ENCODE data around the gene WFDC1. TPM values are rescaled to one million over a fixed set of nuclear protein-coding genes. Genes with fewer than 3 reads are reported as not detected.

Gene WFDC1
- total RNA-seq, 2 experiments from 2014 or later: not detected

DNA sequence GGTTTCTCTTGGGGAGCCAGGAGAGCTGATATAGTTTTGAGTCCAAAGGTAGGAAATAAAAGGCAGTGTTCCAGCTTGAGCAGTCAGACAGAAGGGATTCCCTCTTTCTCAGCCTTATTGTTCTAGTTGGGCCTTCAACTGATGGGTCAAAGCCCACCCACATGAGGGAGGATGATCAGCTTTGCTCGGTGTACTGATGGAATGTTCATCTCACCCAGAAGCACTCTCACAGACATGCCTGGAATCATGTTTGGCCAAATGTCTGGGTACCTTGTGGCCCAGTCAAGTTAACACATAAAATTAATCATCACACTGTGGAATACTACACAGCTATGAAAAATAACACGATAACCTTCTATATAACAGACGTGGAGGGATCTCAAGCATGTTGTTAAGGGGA lies 31.7 kb upstream of the WFDC1 start:
- H3K27me3 Mint-ChIP-seq: no peaks in the 10 kb centered on the region
- H3K27ac Mint-ChIP-seq: no peak overlapping the region
- no peak for ATAC-seq
- H3K4me1 Mint-ChIP-seq: no peaks in the 10 kb centered on the region
- H3K4me3 Mint-ChIP-seq: no peak overlapping the region
- CTCF ChIA-PET: interaction anchor here (1.2 kb wide), 1 partner anchor 14 kb away, joined by 3 read pairs; no protein-coding TSS in a partner anchor
- no peaks in the 10 kb centered on the region for H3K36me3 Mint-ChIP-seq
- no peak for DNase-seq
- no peaks in the 10 kb centered on the region for H3K9me3 Mint-ChIP-seq (ENCODE audit: low read depth)

DNA sequence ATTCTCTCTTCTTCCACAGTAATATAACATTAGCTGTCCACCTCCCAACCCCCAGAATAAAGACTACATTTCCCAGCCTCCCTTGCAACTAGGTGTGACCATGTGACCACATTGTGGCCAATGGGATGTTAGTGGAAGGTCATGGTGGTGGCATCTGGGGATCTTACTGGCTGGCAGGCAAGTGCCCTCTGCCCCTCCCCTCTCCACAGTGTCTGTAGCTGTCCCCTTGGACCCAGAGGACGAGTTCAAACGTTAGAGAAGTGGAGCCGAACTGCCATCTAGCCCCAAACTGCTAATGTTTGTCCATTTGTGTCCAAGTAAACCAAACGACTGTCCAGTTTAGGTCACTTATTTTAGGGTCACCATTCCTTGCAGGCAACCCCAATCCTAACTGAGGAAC lies 28.2 kb upstream of the WFDC1 start:
- Mint-ChIP-seq H3K27me3 (no peaks in the 10 kb centered on the region), H3K27ac (no peak overlapping the region), H3K4me3 (no peak overlapping the region), H3K36me3 (no peaks in the 10 kb centered on the region), H3K9me3 (ENCODE audit: low read depth) (no peaks in the 10 kb centered on the region), H3K4me1 (no peaks in the 10 kb centered on the region)
- CTCF ChIA-PET: interaction anchor here (1.5 kb wide), 1 partner anchor 11 kb away, joined by 5 read pairs; no protein-coding TSS in a partner anchor
- ATAC-seq (peak; percentile 60), DNase-seq (peak; percentile 52)

- DNase-seq (no peak), ATAC-seq (no peak)
- no peak overlapping the region for H3K4me3 Mint-ChIP-seq
- no peaks in the 10 kb centered on the region for H3K9me3 Mint-ChIP-seq (ENCODE audit: low read depth)
- no peaks in the 10 kb centered on the region for H3K36me3 Mint-ChIP-seq
- H3K4me1 Mint-ChIP-seq: no peaks in the 10 kb centered on the region
- CTCF ChIA-PET: interaction anchor here (1.5 kb wide), 1 partner anchor 10 kb away, joined by 5 read pairs; no protein-coding TSS in a partner anchor
- no peaks in the 10 kb centered on the region for H3K27me3 Mint-ChIP-seq
- no peak overlapping the region for H3K27ac Mint-ChIP-seq
These were observed 27.3 kb upstream of the WFDC1 start for GRCh38 chr16:84267380-84267779.

- Mint-ChIP-seq H3K27ac (no peak overlapping the region), H3K36me3 (no peaks in the 10 kb centered on the region), H3K27me3 (no peaks in the 10 kb centered on the region), H3K9me3 (ENCODE audit: low read depth) (no peaks in the 10 kb centered on the region), H3K4me1 (no peaks in the 10 kb centered on the region), H3K4me3 (no peak overlapping the region)
- no peak for ATAC-seq
- no peak for DNase-seq
- CTCF ChIA-PET: interaction anchor here (0.7 kb wide), 2 partner anchors 36 to 236 kb away, joined by 3 read pairs; partner anchors contain the start of gene MEAK7
These were observed 26.2 kb upstream of the WFDC1 start for GRCh38 chr16:84268291-84269040.

DNA sequence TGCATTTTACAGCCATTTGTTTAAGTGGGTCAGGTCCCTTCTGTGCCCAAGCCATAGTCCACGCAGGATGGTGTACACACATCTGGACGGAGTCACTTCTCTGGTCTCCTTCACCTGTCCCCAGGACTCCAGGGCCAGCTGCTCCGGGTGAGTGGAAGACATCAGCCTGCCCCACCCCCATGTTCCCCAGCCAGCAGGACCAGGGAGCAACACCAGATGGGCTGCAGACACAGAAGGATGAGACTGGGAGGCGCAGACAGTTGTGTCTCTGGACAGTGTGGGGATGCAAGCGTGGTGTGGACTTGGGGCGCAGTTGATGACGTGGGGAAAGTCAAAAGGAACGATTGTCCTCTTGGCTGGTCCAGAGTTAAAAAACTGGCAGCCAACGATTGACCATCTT lies 24.6 kb upstream of the WFDC1 start:
- CTCF ChIA-PET: no interaction called here
- H3K4me1 Mint-ChIP-seq: no peaks in the 10 kb centered on the region
- no peaks in the 10 kb centered on the region for H3K9me3 Mint-ChIP-seq (ENCODE audit: low read depth)
- DNase-seq (no peak), ATAC-seq (no peak)
- no peak overlapping the region for H3K27ac Mint-ChIP-seq
- no peaks in the 10 kb centered on the region for H3K27me3 Mint-ChIP-seq
- no peaks in the 10 kb centered on the region for H3K36me3 Mint-ChIP-seq
- H3K4me3 Mint-ChIP-seq: no peak overlapping the region

- ATAC-seq (no peak), DNase-seq (no peak)
- H3K4me1 Mint-ChIP-seq: no peaks in the 10 kb centered on the region
- H3K27me3 Mint-ChIP-seq: no peaks in the 10 kb centered on the region
- CTCF ChIA-PET: no interaction called here
- H3K36me3 Mint-ChIP-seq: no peaks in the 10 kb centered on the region
- no peak overlapping the region for H3K27ac Mint-ChIP-seq
- no peak overlapping the region for H3K4me3 Mint-ChIP-seq
- H3K9me3 Mint-ChIP-seq (ENCODE audit: low read depth): no peaks in the 10 kb centered on the region
These were observed 24.1 kb upstream of the WFDC1 start for GRCh38 chr16:84270531-84270930.

GRCh38 chr16:84271037-84271436 lies 23.6 kb upstream of the WFDC1 start:
- Mint-ChIP-seq H3K4me1 (no peaks in the 10 kb centered on the region), H3K9me3 (ENCODE audit: low read depth) (no peaks in the 10 kb centered on the region)

GRCh38 chr16:84271866-84272265 lies 22.8 kb upstream of the WFDC1 start:
- CTCF ChIA-PET: interaction anchor here (1.2 kb wide), 1 partner anchor 401 kb away, joined by 3 read pairs; no protein-coding TSS in a partner anchor
- no peak overlapping the region for H3K27ac Mint-ChIP-seq
- H3K4me3 Mint-ChIP-seq: no peak overlapping the region
- H3K9me3 Mint-ChIP-seq (ENCODE audit: low read depth): no peaks in the 10 kb centered on the region
- no peak for ATAC-seq
- no peaks in the 10 kb centered on the region for H3K36me3 Mint-ChIP-seq
- no peaks in the 10 kb centered on the region for H3K27me3 Mint-ChIP-seq
- no peaks in the 10 kb centered on the region for H3K4me1 Mint-ChIP-seq
- no peak for DNase-seq

More at GRCh38 chr16:84271037-84271436, 23.6 kb upstream of the WFDC1 start:
- CTCF ChIA-PET: no interaction called here
- Mint-ChIP-seq H3K4me3 (no peak overlapping the region), H3K27me3 (no peaks in the 10 kb centered on the region), H3K27ac (no peak overlapping the region), H3K36me3 (no peaks in the 10 kb centered on the region)
- no peak for DNase-seq
- no peak for ATAC-seq

DNA sequence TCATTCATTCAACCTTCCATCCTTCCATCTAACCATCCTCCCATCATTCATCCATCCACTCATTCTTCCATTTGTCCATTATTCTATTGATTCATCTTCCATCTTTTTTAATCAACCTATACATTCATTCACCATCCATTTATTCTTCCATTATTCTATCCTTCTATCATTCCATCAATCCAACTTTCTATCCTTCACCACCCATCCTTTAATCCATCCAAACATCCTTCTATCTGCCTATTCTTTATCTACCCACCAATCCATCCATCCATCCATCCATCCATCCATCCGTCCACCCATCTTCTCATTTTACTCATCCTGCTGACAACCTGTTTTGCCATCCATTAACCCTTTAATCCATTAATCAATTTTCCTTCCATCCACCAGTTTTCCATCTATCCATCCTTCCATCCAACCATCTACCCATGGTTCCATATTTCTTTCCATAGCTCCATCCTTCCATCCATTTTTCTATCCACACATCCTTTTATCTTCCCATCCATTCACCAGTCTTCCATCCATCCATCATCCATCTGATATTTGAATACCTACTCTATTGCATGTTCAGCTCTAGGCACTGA lies 21.8 kb upstream of the WFDC1 start:
- peaks cover 1% of the 10 kb centered on the region for H3K27me3 Mint-ChIP-seq
- no peaks in the 10 kb centered on the region for H3K36me3 Mint-ChIP-seq

DNA sequence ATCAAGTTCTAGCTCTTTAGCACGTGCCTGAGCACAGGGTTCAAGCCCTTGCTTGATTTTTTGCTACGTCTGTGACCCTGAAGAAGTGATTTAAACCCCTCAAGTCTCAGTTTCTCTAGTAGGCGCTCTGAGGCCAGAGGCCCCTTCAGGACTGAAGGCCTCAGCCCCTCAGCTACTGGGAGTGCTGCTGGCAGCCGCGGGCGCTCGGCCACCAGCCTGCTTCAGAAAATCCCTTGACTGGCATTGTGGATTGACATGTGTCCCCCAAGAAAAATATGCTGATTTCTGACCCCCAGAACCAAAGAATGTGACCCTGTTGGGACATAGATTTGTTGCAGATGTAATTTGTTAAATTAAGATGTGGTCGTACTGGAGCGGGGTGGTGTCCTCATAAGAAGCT lies 20.2 kb upstream of the WFDC1 start:
- H3K9me3 Mint-ChIP-seq (ENCODE audit: low read depth): no peaks in the 10 kb centered on the region
- H3K27me3 Mint-ChIP-seq: peaks cover 10% of the 10 kb centered on the region
- H3K36me3 Mint-ChIP-seq: no peaks in the 10 kb centered on the region
- H3K4me3 Mint-ChIP-seq: no peak overlapping the region
- no peak for DNase-seq
- ATAC-seq: no peak
- no peak overlapping the region for H3K27ac Mint-ChIP-seq
- H3K4me1 Mint-ChIP-seq: no peaks in the 10 kb centered on the region
- CTCF ChIA-PET: no interaction called here

More for the DNA sequence above, 21.8 kb upstream of the WFDC1 start:
- no peaks in the 10 kb centered on the region for H3K9me3 Mint-ChIP-seq (ENCODE audit: low read depth)
- no peak overlapping the region for H3K4me3 Mint-ChIP-seq
- no peaks in the 10 kb centered on the region for H3K4me1 Mint-ChIP-seq
- CTCF ChIA-PET: interaction anchor here (1.2 kb wide), 1 partner anchor 400 kb away, joined by 3 read pairs; no protein-coding TSS in a partner anchor
- no peak for ATAC-seq
- DNase-seq: no peak
- no peak overlapping the region for H3K27ac Mint-ChIP-seq

GRCh38 chr16:84275585-84276151 lies 19.0 kb upstream of the WFDC1 start:
- Mint-ChIP-seq H3K4me1 (no peaks in the 10 kb centered on the region), H3K27me3 (peaks cover 10% of the 10 kb centered on the region), H3K36me3 (no peaks in the 10 kb centered on the region), H3K27ac (no peak overlapping the region), H3K9me3 (ENCODE audit: low read depth) (no peaks in the 10 kb centered on the region), H3K4me3 (no peak overlapping the region)
- DNase-seq (no peak), ATAC-seq (no peak)
- CTCF ChIA-PET: interaction anchor here (1.4 to 3.4 kb wide), 5 partner anchors 11 to 464 kb away, joined by 3 to 28 read pairs (median 7); partner anchors contain the start of gene MEAK7

- no peak overlapping the region for H3K27ac Mint-ChIP-seq
- no peaks in the 10 kb centered on the region for H3K36me3 Mint-ChIP-seq
- CTCF ChIA-PET: interaction anchor here (0.5 to 3.4 kb wide), 25 partner anchors 10 to 694 kb away, joined by 3 to 28 read pairs (median 3); partner anchors contain the start of gene MEAK7
- H3K9me3 Mint-ChIP-seq (ENCODE audit: low read depth): no peaks in the 10 kb centered on the region
- DNase-seq: peak; percentile 73
- ATAC-seq: peak; percentile 84
- H3K4me1 Mint-ChIP-seq: no peaks in the 10 kb centered on the region
- H3K27me3 Mint-ChIP-seq: peaks cover 10% of the 10 kb centered on the region
- no peak overlapping the region for H3K4me3 Mint-ChIP-seq
These were observed 17.3 kb upstream of the WFDC1 start for GRCh38 chr16:84277244-84277823.

DNA sequence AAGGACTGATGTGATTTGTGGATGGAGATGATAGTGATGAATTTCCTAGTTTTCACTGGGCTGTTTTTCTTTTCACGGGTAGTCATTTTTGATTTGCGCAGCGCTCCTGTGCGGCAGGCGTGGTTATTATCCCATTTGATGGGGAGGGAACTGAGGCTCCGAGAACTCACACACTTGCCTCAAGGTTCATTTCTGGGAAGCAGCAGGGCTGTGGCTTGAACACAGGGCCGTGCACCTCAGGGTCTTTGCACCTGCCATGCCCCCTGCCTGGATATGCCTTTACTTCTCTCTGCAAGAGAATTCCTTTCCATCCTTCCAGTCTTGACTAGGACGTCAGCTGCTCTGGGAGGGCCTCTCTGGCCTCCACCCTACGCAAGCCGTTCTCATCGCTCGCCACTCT lies 16.3 kb upstream of the WFDC1 start:
- Mint-ChIP-seq H3K4me1 (no peaks in the 10 kb centered on the region), H3K36me3 (no peaks in the 10 kb centered on the region), H3K4me3 (no peak overlapping the region), H3K27ac (no peak overlapping the region), H3K9me3 (ENCODE audit: low read depth) (no peaks in the 10 kb centered on the region), H3K27me3 (peaks cover 12% of the 10 kb centered on the region)
- ATAC-seq (no peak), DNase-seq (no peak)
- CTCF ChIA-PET: interaction anchor here (1.0 to 3.4 kb wide), 4 partner anchors 91 to 344 kb away, joined by 3 to 28 read pairs (median 10); partner anchors contain the start of gene MEAK7

Measured in activated CD8-positive, alpha-beta memory T cell treated with anti-CD3 and anti-CD28 coated beads, Interleukin-2, amount 10 ng/mL, durations not matched to agents 7 days and 5 days (primary cell).